Endothelial cell of umbilical vein (primary cell): ENCODE results near the gene ARHGAP42. TPM values are rescaled to one million over a fixed set of nuclear protein-coding genes. Genes with fewer than 3 reads are reported as not detected.

Experiments used
- BruUV-seq: library from RNA; stranded (reverse); fragments of 400-500 nt; replicated peaks from 2 replicates; lab custom pipeline; 2021; lab: Mats Ljungman, UMichigan
- CTCF ChIA-PET: fragments of 300-600, 350-600 bp; sonication (Branson Sonifier 250); formaldehyde crosslinking; loops from one replicate; lab custom pipeline; 2021; ENCODE audit warnings: antibody characterized with exemption, inconsistent platforms; lab: Charles Lee
- POLR2A ChIA-PET: fragments of 300-600, 350-600 bp; sonication (Branson Sonifier 250); formaldehyde crosslinking; loops from one replicate; lab custom pipeline; 2021; ENCODE audit warnings: antibody characterized with exemption, inconsistent platforms; lab: Charles Lee
- DNase-seq: peaks from one replicate; pipeline ENCODE4 v3.0.0-alpha.2; 2011; ENCODE audit warnings: low read depth, low spot score
- FAIRE-seq: peaks from 2 replicates; lab custom pipeline; 2011; peaks lifted over from hg19 to GRCh38; lab: Jason Lieb, UNC
- H2AFZ ChIP-seq: 2 replicates; pipeline ENCODE4 v1.6.0; 2012; ENCODE audit warnings: low read depth, low read length, control low read depth, inconsistent platforms
- H3K27ac ChIP-seq: 2 replicates; pipeline ENCODE4 v1.5.1; 2011; ENCODE audit warnings: low read depth, mild to moderate bottlenecking, control low read depth, low read length, moderate library complexity; ENCODE audit not compliant: insufficient read depth
- H3K27me3 ChIP-seq, 2 experiments: 2 replicates each; pipeline versions ENCODE4 v1.6.0 to v1.6.1; 2011; ENCODE audit warnings: low read length in 2 of 2, mixed read lengths in 1 of 2; ENCODE audit not compliant: control insufficient read depth in 2 of 2, insufficient read depth in 2 of 2
- H3K36me3 ChIP-seq, 2 experiments: 2 replicates in 1 of 2; 3 replicates in 1 of 2; pipeline ENCODE4 v1.5.1; 2011; ENCODE audit warnings: low read length in 2 of 2, mild to moderate bottlenecking in 1 of 2, moderate library complexity in 1 of 2; ENCODE audit not compliant: control insufficient read depth in 2 of 2, insufficient read depth in 2 of 2; ENCODE audit errors: extremely low read depth in 1 of 2
- H3K4me1 ChIP-seq: 3 replicates; pipeline ENCODE4 v1.5.1; 2011; ENCODE audit warnings: mild to moderate bottlenecking, low read length; ENCODE audit not compliant: control insufficient read depth, insufficient read depth; ENCODE audit errors: extremely low read depth
- H3K4me2 ChIP-seq: 2 replicates; pipeline ENCODE4 v1.6.1; 2011; ENCODE audit warnings: low read length, control low read depth, mixed read lengths; ENCODE audit not compliant: insufficient read depth
- H3K4me3 ChIP-seq, 3 experiments: fragments of 200-600 bp in 1 of 3; sonication (generic), shearing (Covaris generic) in 1 of 3; replicated peaks in 1 of 3; 2 replicates each; pipeline ENCODE4 v1.5.1; 2011 to 2016; ENCODE audit warnings: control low read depth in 3 of 3, low read length in 3 of 3, mild to moderate bottlenecking in 2 of 3, inconsistent platforms in 1 of 3, low read depth in 1 of 3, moderate library complexity in 1 of 3; ENCODE audit not compliant: insufficient read depth in 1 of 3
- H3K79me2 ChIP-seq: 2 replicates; pipeline ENCODE4 v1.6.0; 2012; ENCODE audit warnings: low read length, inconsistent platforms; ENCODE audit not compliant: control insufficient read depth, insufficient read depth
- H3K9ac ChIP-seq: replicated peaks from 2 replicates; pipeline ENCODE3; 2011; ENCODE audit warnings: low read length, control low read depth; ENCODE audit not compliant: insufficient read depth; ENCODE audit errors: extremely low read depth
- H3K9me1 ChIP-seq: replicated peaks from 3 replicates; pipeline ENCODE4 v1.6.0; 2011; ENCODE audit warnings: mild to moderate bottlenecking, low read length; ENCODE audit not compliant: control insufficient read depth, insufficient read depth; ENCODE audit errors: extremely low read depth
- H3K9me3 ChIP-seq: replicated peaks from 2 replicates; pipeline ENCODE4 v1.5.1; 2012; ENCODE audit warnings: low read length, inconsistent platforms; ENCODE audit not compliant: control insufficient read depth, insufficient read depth
- H4K20me1 ChIP-seq: replicated peaks from 2 replicates; pipeline ENCODE3; 2011; ENCODE audit warnings: mild to moderate bottlenecking, low read length; ENCODE audit not compliant: control insufficient read depth, insufficient read depth; ENCODE audit errors: extremely low read depth
- CTCF ChIP-seq, 2 donors: IDR thresholded peaks; 1 replicate in 1 of 2; 2 replicates in 1 of 2; pipeline ENCODE4 v1.5.1; 2011; ENCODE audit warnings: low read length in 2 of 2, mild to moderate bottlenecking in 2 of 2, moderate library complexity in 2 of 2, control low read depth in 1 of 2, inconsistent platforms in 1 of 2, low read depth in 1 of 2; ENCODE audit not compliant: insufficient read depth in 1 of 2; ENCODE audit errors: extremely low read depth in 1 of 2
- EZH2 ChIP-seq: IDR thresholded peaks from 2 replicates; pipeline ENCODE4 v1.6.1; 2012; ENCODE audit warnings: borderline replicate concordance, low read depth, mild to moderate bottlenecking, moderate library complexity, low read length, inconsistent platforms; ENCODE audit not compliant: severe bottlenecking
- FOS ChIP-seq: IDR thresholded peaks from 2 replicates; pipeline ENCODE4 v1.6.1; 2011; ENCODE audit warnings: mild to moderate bottlenecking, low read length, moderate library complexity, borderline replicate concordance; ENCODE audit not compliant: insufficient read depth
- GATA2 ChIP-seq: IDR thresholded peaks from 2 replicates; pipeline ENCODE4 v1.7.0; 2011; ENCODE audit warnings: low read depth, mild to moderate bottlenecking, moderate library complexity, mixed read lengths, low read length; ENCODE audit not compliant: insufficient read length, insufficient read depth
- JUN ChIP-seq: IDR thresholded peaks from 2 replicates; pipeline ENCODE4 v1.6.1; 2011; ENCODE audit warnings: borderline replicate concordance, low read depth; ENCODE audit not compliant: insufficient read length, insufficient read depth
- MAX ChIP-seq: IDR thresholded peaks from 2 replicates; pipeline ENCODE4 v1.6.1; 2011; ENCODE audit not compliant: insufficient read depth, insufficient read length
- MYC ChIP-seq: IDR thresholded peaks from one replicate; pipeline ENCODE4 v1.6.1; 2011; ENCODE audit warnings: mild to moderate bottlenecking, low read depth, low read length
- POLR2A ChIP-seq: IDR thresholded peaks from 2 replicates; pipeline ENCODE4 v1.6.1; 2012; ENCODE audit warnings: low read depth, mild to moderate bottlenecking, control low read depth, low read length
- POLR2AphosphoS5 ChIP-seq: IDR thresholded peaks from 2 replicates; pipeline ENCODE4 v1.6.1; 2012; ENCODE audit warnings: low read depth, mild to moderate bottlenecking, control low read depth, low read length, moderate library complexity; ENCODE audit not compliant: insufficient read depth
- dilution Hi-C: fragments of 300-500 bp; cut with MboI; formaldehyde crosslinking; loops from one replicate; pipeline ENCODE4 v1.15.0; 2019; ENCODE audit warnings: low sequenced_read_pairs; ENCODE audit not compliant: extremely low pct_ligation_motif_present
- intact Hi-C: fragments of 100-400 bp; cut with micrococcal nuclease; formaldehyde crosslinking; loops from one replicate; pipeline ENCODE4 v1.10.0; 2022
- polyA plus RNA-seq, 4 experiments: library from polyadenylated mRNA; depleted of rRNA in 3 of 4; stranded (reverse) in 3 of 4; unstranded in 1 of 4; fragments of >200 nt; gene quantifications; 2 replicates each; pipeline versions ENCODE4 v1.2.1 to v1.2.3, GENCODE V29; 2011 to 2012; ENCODE audit warnings: missing spikeins in 1 of 4
- total RNA-seq: library from RNA; stranded (reverse); gene quantifications from 2 replicates; pipeline ENCODE4 v1.2.3, GENCODE V29; 2021

The ARHGAP42 gene
- total and polyA plus RNA-seq, 2 donors (not counting 3 experiments of a cell fraction or from before 2014, with no cell fraction given), result 1.8 to 2.4 TPM

GRCh38 chr11:100808904-100809491 is 121.9 kb downstream of the ARHGAP42 start:
- H3K36me3 ChIP-seq, result no peaks in the 10 kb centered on the region
- H3K4me1 ChIP-seq, result peaks cover 14% of the 10 kb centered on the region
- H3K79me2 ChIP-seq, result no peaks in the 10 kb centered on the region
- DNase-seq, result peak; percentile 59
- BruUV-seq, result no TSS peak
- H4K20me1 ChIP-seq, result no peaks in the 10 kb centered on the region
- no peaks in the 10 kb centered on the region for H3K9me3 ChIP-seq
- H2AFZ ChIP-seq, result peak overlapping the region; percentile 33
- H3K9ac ChIP-seq, result no peak overlapping the region
- POLR2A ChIA-PET, result no interaction called here
- H3K9me1 ChIP-seq, result no peaks in the 10 kb centered on the region
- H3K4me2 ChIP-seq, result no peak overlapping the region
- dilution Hi-C loops (no loop called here), intact Hi-C loops (no loop called here)
- no peak overlapping the region for H3K27ac ChIP-seq
- H3K27me3 ChIP-seq, result no peaks in the 10 kb centered on the region
- CTCF ChIA-PET, result interaction anchor here (1.0 to 1.9 kb wide), 9 partner anchors 8 to 233 kb away, joined by 3 to 7 read pairs (median 5); no protein-coding TSS in a partner anchor
- FAIRE-seq, result peak; percentile 78
- H3K4me3 ChIP-seq, result no peak overlapping the region
- TF ChIP-seq POLR2A (no peak), FOS (peak; percentile 71), CTCF (IDR thresholded peaks at IDR 0.05; ENCODE audit: extremely low read depth in 1 of 2, insufficient read depth in 1 of 2, low read depth in 1 of 2, low read length in 2 of 2) (no peak), GATA2 (peak; percentile 67)

- BruUV-seq, result no TSS peak
- DNase-seq, result no peak
These were observed 123.1 kb downstream of the ARHGAP42 start for GRCh38 chr11:100810146-100810545.

More at GRCh38 chr11:100810146-100810545, 123.1 kb downstream of the ARHGAP42 start:
- H4K20me1 ChIP-seq, result no peaks in the 10 kb centered on the region
- H3K4me1 ChIP-seq, result peaks cover 14% of the 10 kb centered on the region
- H3K27ac ChIP-seq, result no peak overlapping the region
- intact Hi-C loops, result no loop called here
- TF ChIP-seq MAX, result no peak
- no peak for TF ChIP-seq POLR2A
- no peak for TF ChIP-seq CTCF (IDR thresholded peaks at IDR 0.05; ENCODE audit: extremely low read depth in 1 of 2, insufficient read depth in 1 of 2, low read depth in 1 of 2, low read length in 2 of 2)
- no peak for TF ChIP-seq EZH2
- TF ChIP-seq FOS, result no peak
- TF ChIP-seq GATA2, result no peak
- no peak for TF ChIP-seq JUN
- no peak for TF ChIP-seq POLR2AphosphoS5
- no peak for TF ChIP-seq MYC
- H3K4me2 ChIP-seq, result no peak overlapping the region
- ChIA-PET POLR2A (no interaction called here), CTCF (interaction anchor here (1.4 kb wide), 1 partner anchor 122 kb away, joined by 5 read pairs; no protein-coding TSS in a partner anchor)
- H3K9me1 ChIP-seq, result no peaks in the 10 kb centered on the region
- dilution Hi-C loops, result no loop called here
- no peaks in the 10 kb centered on the region for H3K27me3 ChIP-seq
- H3K79me2 ChIP-seq, result no peaks in the 10 kb centered on the region
- no peaks in the 10 kb centered on the region for H3K9me3 ChIP-seq
- no peak for FAIRE-seq
- no peak overlapping the region for H3K9ac ChIP-seq
- H2AFZ ChIP-seq, result no peak overlapping the region
- no peaks in the 10 kb centered on the region for H3K36me3 ChIP-seq
- no peak overlapping the region for H3K4me3 ChIP-seq
